Upper lobe of left lung (tissue), 6 donors: ENCODE measurements around the gene MAP2K1. TPM values are rescaled to one million over a fixed set of nuclear protein-coding genes. Genes with fewer than 3 reads are reported as not detected.

Source experiments
- ATAC-seq, 2 donors: fragments of 200-7000 bp; cut with Tn5 transposase; one replicate each; pipeline ENCODE4 v1.9.1; 2022; ENCODE audit warnings: mild to moderate bottlenecking in 2 of 2, moderate library complexity in 2 of 2; ENCODE audit not compliant: low FRiP score in 2 of 2
- DNase-seq, 2 donors: peaks; one replicate each; pipeline ENCODE4 v3.0.0-alpha.2; 2019 to 2020
- H3K27ac ChIP-seq, 4 donors: fragments of 200-600 bp; sonication (generic); one replicate each; pipeline ENCODE4 v1.5.1; 2016 to 2019
- H3K27me3 ChIP-seq, 4 donors: fragments of 200-600 bp; sonication (generic); one replicate each; pipeline ENCODE4 v1.5.1; 2017 to 2019
- H3K36me3 ChIP-seq, 4 donors: fragments of 200-600 bp; sonication (generic); one replicate each; pipeline ENCODE4 v1.5.1; 2016 to 2019
- H3K4me1 ChIP-seq, 4 donors: fragments of 200-600 bp; sonication (generic); one replicate each; pipeline ENCODE4 v1.5.1; 2018 to 2019
- H3K4me3 ChIP-seq, 4 donors: fragments of 200-600 bp; sonication (generic); one replicate each; pipeline ENCODE4 v1.5.1; 2017 to 2019; ENCODE audit warnings: mild to moderate bottlenecking in 2 of 4, moderate library complexity in 1 of 4
- H3K9me3 ChIP-seq, 4 donors: fragments of 200-600 bp; sonication (generic); one replicate each; pipeline ENCODE4 v1.5.1; 2018 to 2019
- CTCF ChIP-seq, 6 experiments: fragments of 450-650 bp in 4 of 6; fragments of 200-600 bp in 2 of 6; sonication (generic) in 2 of 6; IDR thresholded peaks; one replicate each; pipeline ENCODE4 v1.5.1; 2016 to 2019; ENCODE audit warnings: antibody characterized with exemption in 6 of 6
- EP300 ChIP-seq, 4 donors: sonication (generic); formaldehyde crosslinking; IDR thresholded peaks; one replicate each; pipeline ENCODE4 v1.5.1; 2017; ENCODE audit warnings: antibody characterized with exemption in 4 of 4, control low read depth in 2 of 4
- POLR2A ChIP-seq, 4 donors: fragments of 450-650 bp; IDR thresholded peaks; one replicate each; pipeline ENCODE4 v1.5.1; 2016 to 2017; ENCODE audit warnings: antibody characterized with exemption in 4 of 4, mild to moderate bottlenecking in 2 of 4
- POLR2AphosphoS5 ChIP-seq, 2 donors: sonication (generic); formaldehyde crosslinking; IDR thresholded peaks; one replicate each; pipeline ENCODE4 v1.5.1; 2017; ENCODE audit warnings: antibody characterized with exemption in 2 of 2
- WGBS, 2 donors: methylation state at CpG; one replicate each; pipeline ENCODE4 v1.1.5; 2017 to 2018; 5-methylcytosine and 5-hydroxymethylcytosine counted together
- total RNA-seq, 6 donors: library from RNA; depleted of rRNA in 4 of 6; stranded (reverse); fragments of >200 nt in 4 of 6; gene quantifications; one replicate each; pipeline versions ENCODE4 v1.1.0 to v1.2.1, GENCODE V29; 2016 to 2021
- donor health status: DM: no; HTN: no; CAD: no; lungs with moderate emphysema.
- donor health status: DM: no; HTN: yes; CAD: no; lungs with severe emphysema.

Gene MAP2K1
- total RNA-seq, 6 donors from 2014 or later = 38.5 to 80.3 (median 62.4) TPM

DNA sequence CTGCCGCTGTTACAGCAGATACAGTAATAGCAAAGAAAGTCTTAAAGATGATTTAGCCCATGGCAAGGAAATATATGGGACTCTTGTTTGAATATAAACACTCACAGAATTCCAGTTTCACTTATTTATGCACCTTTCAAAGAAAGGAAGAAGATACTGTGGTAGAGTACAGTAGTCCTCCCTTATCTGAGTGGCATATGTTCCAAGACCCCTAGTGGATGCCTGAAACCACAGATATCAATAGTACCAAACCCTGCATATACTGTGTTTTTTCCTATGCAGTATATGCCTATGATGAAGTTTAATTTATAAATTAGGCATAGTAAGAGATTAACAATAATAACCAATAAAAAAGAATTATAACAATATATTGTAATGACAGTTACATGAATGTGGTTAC, 8.2 kb downstream of the MAP2K1 start:
- ATAC-seq (no peak), DNase-seq (no peak)
- Histone ChIP-seq H3K36me3 (peaks cover 0 to 8% (median 0%) of the 10 kb centered on the region in 4 donors), H3K27ac (no peak overlapping the region), H3K9me3 (no peaks in the 10 kb centered on the region), H3K4me3 (no peak overlapping the region), H3K4me1 (peaks cover 6 to 23% (median 13%) of the 10 kb centered on the region in 4 donors), H3K27me3 (no peaks in the 10 kb centered on the region)
- 89 to 100% methylated on average over 1 of the region's 1 CpG for WGBS, 2 donors
- no peak for TF ChIP-seq POLR2AphosphoS5 (IDR thresholded peaks at IDR 0.05)
- no peak for TF ChIP-seq EP300 (IDR thresholded peaks at IDR 0.05)
- no peak for TF ChIP-seq POLR2A (IDR thresholded peaks at IDR 0.05)
- no peak for TF ChIP-seq CTCF (IDR thresholded peaks at IDR 0.05)

GRCh38 chr15:66399276-66399675, 12.6 kb downstream of the MAP2K1 start:
- Histone ChIP-seq H3K27me3 (no peaks in the 10 kb centered on the region), H3K9me3 (no peaks in the 10 kb centered on the region), H3K27ac (no peak overlapping the region), H3K4me3 (no peak overlapping the region), H3K36me3 (peaks cover 0 to 5% (median 0%) of the 10 kb centered on the region in 4 donors), H3K4me1 (peaks cover 10 to 26% (median 15%) of the 10 kb centered on the region in 4 donors)
- TF ChIP-seq EP300 (IDR thresholded peaks at IDR 0.05) (no peak), POLR2AphosphoS5 (IDR thresholded peaks at IDR 0.05) (no peak), POLR2A (IDR thresholded peaks at IDR 0.05) (no peak), CTCF (IDR thresholded peaks at IDR 0.05) (no peak)
- no peak for DNase-seq
- 87 to 91% methylated on average over 8 of the region's 8 CpGs for WGBS, 2 donors
- no peak for ATAC-seq

DNA sequence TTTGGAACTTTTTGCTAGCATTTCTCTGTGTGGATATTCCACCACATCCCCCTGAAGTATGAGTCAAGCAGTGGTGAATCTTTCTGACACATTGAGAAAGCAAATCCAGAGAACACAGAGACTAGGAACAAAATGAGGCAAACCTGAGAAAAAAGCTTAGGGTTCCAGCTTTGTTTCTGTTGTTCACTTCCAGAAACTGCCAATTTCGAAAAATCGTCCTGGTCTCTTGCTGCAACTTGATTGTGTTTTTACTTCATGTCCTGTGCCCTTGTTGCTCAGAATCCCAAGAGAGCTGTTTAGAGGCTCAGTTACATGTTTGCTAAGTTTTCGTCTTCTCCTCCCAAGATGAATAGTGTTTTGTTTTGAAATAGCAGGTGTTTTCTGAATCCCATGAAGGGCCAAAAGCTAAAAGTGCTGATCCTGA, 13.7 kb downstream of the MAP2K1 start:
- no peak for TF ChIP-seq EP300 (IDR thresholded peaks at IDR 0.05)
- DNase-seq (no peak), ATAC-seq (no peak)
- Histone ChIP-seq H3K27me3 (no peaks in the 10 kb centered on the region), H3K4me1 (peaks cover 20 to 36% (median 25%) of the 10 kb centered on the region in 4 donors), H3K4me3 (no peak overlapping the region), H3K9me3 (no peaks in the 10 kb centered on the region), H3K36me3 (peaks cover 0 to 5% (median 0%) of the 10 kb centered on the region in 4 donors), H3K27ac (no peak overlapping the region)
- 86 to 87% methylated on average over 3 of the region's 3 CpGs for WGBS, 2 donors

- Histone ChIP-seq H3K27ac (no peak overlapping the region), H3K4me1 (peaks cover 21 to 44% (median 32%) of the 10 kb centered on the region in 4 donors), H3K4me3 (no peak overlapping the region), H3K9me3 (no peaks in the 10 kb centered on the region), H3K27me3 (no peaks in the 10 kb centered on the region), H3K36me3 (peaks cover 0 to 2% (median 0%) of the 10 kb centered on the region in 4 donors)
- no peak for TF ChIP-seq EP300 (IDR thresholded peaks at IDR 0.05)
- no peak for TF ChIP-seq POLR2A (IDR thresholded peaks at IDR 0.05)
- TF ChIP-seq POLR2AphosphoS5 (IDR thresholded peaks at IDR 0.05) = no peak
- TF ChIP-seq CTCF (IDR thresholded peaks at IDR 0.05) = no peak
- DNase-seq (no peak), ATAC-seq (no peak)
- WGBS, 2 donors = 70 to 78% methylated on average over 8 of the region's 8 CpGs
Measured at GRCh38 chr15:66401130-66402021, 14.7 kb downstream of the MAP2K1 start.

DNA sequence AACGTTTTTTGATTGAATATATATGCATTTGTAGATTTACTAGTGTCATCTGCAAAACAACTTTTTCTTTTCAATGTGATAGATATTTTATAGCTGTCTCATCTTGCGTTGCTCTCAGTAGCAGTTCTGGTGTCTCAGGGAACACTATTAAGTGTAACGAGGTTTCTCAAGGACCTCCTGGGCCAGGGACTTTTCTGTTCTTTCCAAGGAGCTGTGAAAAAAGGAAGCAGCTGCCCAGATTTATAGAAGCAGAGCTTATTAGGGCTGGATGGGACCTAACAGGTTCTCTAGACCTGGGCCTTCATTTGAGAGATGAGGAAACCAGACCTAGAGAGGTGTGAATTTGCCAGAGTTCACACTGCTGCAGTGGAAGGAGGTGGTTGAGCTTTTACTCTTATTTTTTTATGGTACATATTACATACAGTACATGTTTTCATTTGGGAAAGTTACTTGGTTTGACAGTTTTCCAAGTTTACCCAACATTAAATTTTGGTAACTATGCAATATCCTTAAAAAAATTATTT, 16.1 kb downstream of the MAP2K1 start:
- DNase-seq = no peak
- peaks cover 21 to 48% (median 32%) of the 10 kb centered on the region in 4 donors for H3K4me1 ChIP-seq
- no peaks in the 10 kb centered on the region for H3K9me3 ChIP-seq
- no peak overlapping the region for H3K4me3 ChIP-seq
- no peak for ATAC-seq
- H3K27me3 ChIP-seq = no peaks in the 10 kb centered on the region
- WGBS, 2 donors = 78 to 83% methylated on average over 3 of the region's 3 CpGs
- no peak for TF ChIP-seq POLR2A (IDR thresholded peaks at IDR 0.05)
- no peak for TF ChIP-seq POLR2AphosphoS5 (IDR thresholded peaks at IDR 0.05)
- no peak for TF ChIP-seq EP300 (IDR thresholded peaks at IDR 0.05)
- no peak for TF ChIP-seq CTCF (IDR thresholded peaks at IDR 0.05)
- peak overlapping the region in 1 of 4 donors; percentile 27 for H3K27ac ChIP-seq
- H3K36me3 ChIP-seq = no peaks in the 10 kb centered on the region
